GM12878 (cell line): ENCODE measurements around the gene CALML5.

Experiments
- ATF7 ChIP-seq: fragments of 450-650 bp; IDR thresholded peaks from 2 replicates; pipeline ENCODE4 v1.6.1; 2016; ENCODE audit warnings: low read depth, mild to moderate bottlenecking
- CHD2 ChIP-seq: IDR thresholded peaks from 2 replicates; pipeline ENCODE4 v1.6.1; 2011; ENCODE audit warnings: low read depth, low read length, improper control_type of control experiment, borderline replicate concordance
- CTCF ChIP-seq, 3 experiments: IDR thresholded peaks in 2 of 3; conservative IDR thresholded peaks in 1 of 3; 2 replicates each; pipeline ENCODE4 v1.5.1; 2011; ENCODE audit warnings: low read depth in 3 of 3, low read length in 3 of 3, mild to moderate bottlenecking in 3 of 3, control low read depth in 2 of 3, moderate library complexity in 2 of 3, inconsistent platforms in 1 of 3, mixed read lengths in 1 of 3; ENCODE audit not compliant: control insufficient read depth in 2 of 3, insufficient read depth in 1 of 3; ENCODE audit errors: extremely low read depth in 1 of 3
- HCFC1 ChIP-seq: fragments of 150-350 bp; IDR thresholded peaks from 2 replicates; pipeline ENCODE4 v1.6.1; 2014; ENCODE audit warnings: low read length
- POLR2A ChIP-seq: IDR thresholded peaks from 2 replicates; pipeline ENCODE4 v1.6.1; 2011; ENCODE audit warnings: low read depth, mild to moderate bottlenecking, low read length
- POLR2AphosphoS5 ChIP-seq: IDR thresholded peaks from 2 replicates; pipeline ENCODE4 v1.6.1; 2011; ENCODE audit warnings: mild to moderate bottlenecking, low read length, inconsistent platforms
- PRDM15 ChIP-seq: fragments of 450-650 bp; formaldehyde crosslinking; IDR thresholded peaks from 2 replicates; pipeline ENCODE4 v1.4.0; 2020; ENCODE audit warnings: mild to moderate bottlenecking, moderate library complexity
- ZNF24 ChIP-seq: fragments of 450-650 bp; IDR thresholded peaks from 2 replicates; pipeline ENCODE4 v1.6.1; 2017; ENCODE audit warnings: antibody characterized with exemption, mild to moderate bottlenecking

- no peak for TF ChIP-seq PRDM15
- TF ChIP-seq ZNF24 = no peak
- TF ChIP-seq POLR2A = no peak
- no peak for TF ChIP-seq CTCF (IDR thresholded peaks at IDR 0.05 in 2 of 3, conservative IDR thresholded peaks at IDR 0.05 in 1 of 3; ENCODE audit: control insufficient read depth in 2 of 3, extremely low read depth in 1 of 3, insufficient read depth in 1 of 3, low read depth in 3 of 3, low read length in 3 of 3)
- no peak for TF ChIP-seq ATF7
- TF ChIP-seq HCFC1 = no peak
- TF ChIP-seq POLR2AphosphoS5 = no peak
- TF ChIP-seq CHD2 = no peak
Observed at GRCh38 chr10:5466451-5467206, 32.7 kb downstream of the CALML5 start.
